ENCODE measurements around the gene EIF3I.

EIF3I gene

DNA sequence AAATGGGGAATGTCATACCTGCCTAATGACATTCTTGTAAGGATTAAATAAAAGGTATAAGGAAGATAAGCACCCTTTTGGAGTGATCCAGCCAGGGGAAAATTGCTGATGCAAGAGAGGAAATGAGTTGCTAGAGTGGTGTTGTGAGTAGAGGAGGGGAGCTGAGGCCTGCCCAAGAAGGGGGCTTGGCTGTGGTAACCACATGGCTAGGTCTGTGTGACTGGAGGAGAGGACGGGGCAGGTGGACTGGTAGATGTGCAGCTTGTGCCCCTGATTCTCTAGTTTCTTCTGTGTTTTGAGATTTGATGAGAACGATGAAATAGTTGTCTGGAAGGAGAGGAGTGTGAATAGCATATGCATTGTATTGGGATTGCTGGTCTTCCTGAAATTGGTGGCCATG, 36.1 kb upstream of the EIF3I start:
- Histone ChIP-seq H3K4me1 (ENCODE audit: control insufficient read depth, insufficient read depth, low read length) (no peaks in the 10 kb centered on the region), H3K9me3 (ENCODE audit: control insufficient read depth, insufficient read depth, low read length) (no peaks in the 10 kb centered on the region), H3K4me3 (ENCODE audit: low read depth, low read length) (no peak overlapping the region), H3K27ac (ENCODE audit: low read depth, low read length) (no peak overlapping the region), H3K27me3 (ENCODE audit: control insufficient read depth, insufficient read depth, low read length) (no peaks in the 10 kb centered on the region), H3K9ac (ENCODE audit: low read depth, low read length) (no peak overlapping the region), H3K36me3 (ENCODE audit: control insufficient read depth, insufficient read depth, low read length) (peaks cover 91% of the 10 kb centered on the region)

DNA sequence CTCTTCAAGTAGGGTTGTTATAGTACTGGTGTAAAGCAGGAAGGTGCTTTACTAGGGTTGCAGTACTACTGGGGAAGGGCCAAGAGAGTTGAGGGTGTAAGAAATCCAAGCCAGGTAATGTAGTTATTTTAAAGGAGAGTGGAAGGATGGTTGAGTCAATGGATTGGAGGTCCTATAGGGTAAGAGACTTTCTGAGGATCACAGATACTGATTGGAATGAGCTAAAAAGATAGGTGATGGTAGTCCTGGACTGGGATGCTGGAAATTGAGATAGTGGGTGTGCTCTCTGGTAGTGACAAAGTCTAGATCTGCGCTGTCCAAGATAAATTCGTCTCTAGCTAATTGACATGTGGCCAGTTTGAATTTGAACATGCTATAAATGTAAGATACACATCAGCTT, 35.7 kb upstream of the EIF3I start:
- Histone ChIP-seq H3K36me3 (ENCODE audit: control insufficient read depth, insufficient read depth, low read length) (peaks cover 91% of the 10 kb centered on the region), H3K9ac (ENCODE audit: low read depth, low read length) (no peak overlapping the region; the same call in 1 of the 2 replicates), H3K4me3 (ENCODE audit: low read depth, low read length) (no peak overlapping the region), H3K4me1 (ENCODE audit: control insufficient read depth, insufficient read depth, low read length) (no peaks in the 10 kb centered on the region), H3K27ac (ENCODE audit: low read depth, low read length) (no peak overlapping the region), H3K9me3 (ENCODE audit: control insufficient read depth, insufficient read depth, low read length) (no peaks in the 10 kb centered on the region), H3K27me3 (ENCODE audit: control insufficient read depth, insufficient read depth, low read length) (no peaks in the 10 kb centered on the region)

- Histone ChIP-seq H3K27ac (ENCODE audit: low read depth, low read length) (no peak overlapping the region), H3K9ac (ENCODE audit: low read depth, low read length) (no peak overlapping the region), H3K27me3 (ENCODE audit: control insufficient read depth, insufficient read depth, low read length) (no peaks in the 10 kb centered on the region), H3K4me3 (ENCODE audit: low read depth, low read length) (no peak overlapping the region), H3K36me3 (ENCODE audit: control insufficient read depth, insufficient read depth, low read length) (peaks cover 91% of the 10 kb centered on the region), H3K4me1 (ENCODE audit: control insufficient read depth, insufficient read depth, low read length) (no peaks in the 10 kb centered on the region), H3K9me3 (ENCODE audit: control insufficient read depth, insufficient read depth, low read length) (no peaks in the 10 kb centered on the region)
Measured at GRCh38 chr1:32187850-32188249, 34.4 kb upstream of the EIF3I start.

- Histone ChIP-seq H3K36me3 (ENCODE audit: control insufficient read depth, insufficient read depth, low read length) (peaks cover 100% of the 10 kb centered on the region), H3K27me3 (ENCODE audit: control insufficient read depth, insufficient read depth, low read length) (no peaks in the 10 kb centered on the region), H3K4me1 (ENCODE audit: control insufficient read depth, insufficient read depth, low read length) (no peaks in the 10 kb centered on the region), H3K9ac (ENCODE audit: low read depth, low read length) (no peak overlapping the region), H3K27ac (ENCODE audit: low read depth, low read length) (no peak overlapping the region), H3K4me3 (ENCODE audit: low read depth, low read length) (no peak overlapping the region), H3K9me3 (ENCODE audit: control insufficient read depth, insufficient read depth, low read length) (no peaks in the 10 kb centered on the region)
Measured at GRCh38 chr1:32192220-32192948, 29.8 kb upstream of the EIF3I start.

DNA sequence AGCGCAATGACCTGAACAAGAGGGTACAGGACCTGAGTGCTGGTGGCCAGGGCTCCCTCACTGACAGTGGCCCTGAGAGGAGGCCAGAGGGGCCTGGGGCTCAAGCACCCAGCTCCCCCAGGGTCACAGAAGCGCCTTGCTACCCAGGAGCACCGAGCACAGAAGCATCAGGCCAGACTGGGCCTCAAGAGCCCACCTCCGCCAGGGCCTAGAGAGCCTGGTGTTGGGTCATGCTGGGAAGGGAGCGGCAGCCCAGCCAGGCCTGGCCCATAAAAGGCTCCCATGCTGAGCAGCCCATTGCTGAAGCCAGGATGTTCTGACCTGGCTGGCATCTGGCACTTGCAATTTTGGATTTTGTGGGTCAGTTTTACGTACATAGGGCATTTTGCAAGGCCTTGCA, 27.2 kb upstream of the EIF3I start:
- no peaks in the 10 kb centered on the region for H3K9me3 ChIP-seq (ENCODE audit: control insufficient read depth, insufficient read depth, low read length)
- no peak overlapping the region for H3K4me3 ChIP-seq (ENCODE audit: low read depth, low read length)
- H3K9ac ChIP-seq (ENCODE audit: low read depth, low read length): no peak overlapping the region
- no peak overlapping the region for H3K27ac ChIP-seq (ENCODE audit: low read depth, low read length)
- H3K4me1 ChIP-seq (ENCODE audit: control insufficient read depth, insufficient read depth, low read length): peaks cover 16% of the 10 kb centered on the region
- H3K36me3 ChIP-seq (ENCODE audit: control insufficient read depth, insufficient read depth, low read length): peaks cover 85% of the 10 kb centered on the region
- H3K27me3 ChIP-seq (ENCODE audit: control insufficient read depth, insufficient read depth, low read length): no peaks in the 10 kb centered on the region

GRCh38 chr1:32195531-32195930, 26.7 kb upstream of the EIF3I start:
- Histone ChIP-seq H3K9ac (ENCODE audit: low read depth, low read length) (no peak overlapping the region), H3K36me3 (ENCODE audit: control insufficient read depth, insufficient read depth, low read length) (peaks cover 80% of the 10 kb centered on the region), H3K9me3 (ENCODE audit: control insufficient read depth, insufficient read depth, low read length) (no peaks in the 10 kb centered on the region), H3K27ac (ENCODE audit: low read depth, low read length) (no peak overlapping the region), H3K27me3 (ENCODE audit: control insufficient read depth, insufficient read depth, low read length) (no peaks in the 10 kb centered on the region), H3K4me1 (ENCODE audit: control insufficient read depth, insufficient read depth, low read length) (peaks cover 18% of the 10 kb centered on the region), H3K4me3 (ENCODE audit: low read depth, low read length) (no peak overlapping the region)

- H3K9me3 ChIP-seq (ENCODE audit: control insufficient read depth, insufficient read depth, low read length): no peaks in the 10 kb centered on the region
- H3K27ac ChIP-seq (ENCODE audit: low read depth, low read length): no peak overlapping the region
- H3K4me3 ChIP-seq (ENCODE audit: low read depth, low read length): no peak overlapping the region
- peaks cover 73% of the 10 kb centered on the region for H3K36me3 ChIP-seq (ENCODE audit: control insufficient read depth, insufficient read depth, low read length)
- no peaks in the 10 kb centered on the region for H3K27me3 ChIP-seq (ENCODE audit: control insufficient read depth, insufficient read depth, low read length)
- H3K4me1 ChIP-seq (ENCODE audit: control insufficient read depth, insufficient read depth, low read length): peaks cover 20% of the 10 kb centered on the region
- no peak overlapping the region for H3K9ac ChIP-seq (ENCODE audit: low read depth, low read length)
Measured at GRCh38 chr1:32195972-32196823, 26.0 kb upstream of the EIF3I start.

DNA sequence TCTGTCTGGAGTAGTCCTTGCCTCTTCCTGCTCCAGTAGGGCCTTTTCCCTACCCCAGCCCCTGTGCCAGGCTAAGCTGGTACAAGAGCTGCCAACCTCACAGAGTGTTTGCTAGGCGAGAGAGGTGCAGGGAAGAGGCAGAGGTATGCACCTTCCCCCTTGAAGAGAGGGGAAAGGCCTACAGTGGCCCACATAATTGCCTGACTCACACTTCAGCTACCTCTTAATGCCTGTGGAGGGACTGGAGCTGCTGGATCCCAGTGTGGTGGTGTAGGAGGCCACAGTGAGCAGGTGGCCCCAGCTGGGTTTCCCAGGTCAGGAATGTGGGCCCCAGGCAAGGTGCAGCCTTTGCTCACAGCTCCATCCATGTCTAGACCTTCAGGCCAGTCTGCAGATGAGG, 25.1 kb upstream of the EIF3I start:
- Histone ChIP-seq H3K9ac (ENCODE audit: low read depth, low read length) (no peak overlapping the region), H3K9me3 (ENCODE audit: control insufficient read depth, insufficient read depth, low read length) (no peaks in the 10 kb centered on the region), H3K4me3 (ENCODE audit: low read depth, low read length) (no peak overlapping the region), H3K27ac (ENCODE audit: low read depth, low read length) (no peak overlapping the region), H3K4me1 (ENCODE audit: control insufficient read depth, insufficient read depth, low read length) (peaks cover 26% of the 10 kb centered on the region), H3K36me3 (ENCODE audit: control insufficient read depth, insufficient read depth, low read length) (peaks cover 64% of the 10 kb centered on the region), H3K27me3 (ENCODE audit: control insufficient read depth, insufficient read depth, low read length) (no peaks in the 10 kb centered on the region)

DNA sequence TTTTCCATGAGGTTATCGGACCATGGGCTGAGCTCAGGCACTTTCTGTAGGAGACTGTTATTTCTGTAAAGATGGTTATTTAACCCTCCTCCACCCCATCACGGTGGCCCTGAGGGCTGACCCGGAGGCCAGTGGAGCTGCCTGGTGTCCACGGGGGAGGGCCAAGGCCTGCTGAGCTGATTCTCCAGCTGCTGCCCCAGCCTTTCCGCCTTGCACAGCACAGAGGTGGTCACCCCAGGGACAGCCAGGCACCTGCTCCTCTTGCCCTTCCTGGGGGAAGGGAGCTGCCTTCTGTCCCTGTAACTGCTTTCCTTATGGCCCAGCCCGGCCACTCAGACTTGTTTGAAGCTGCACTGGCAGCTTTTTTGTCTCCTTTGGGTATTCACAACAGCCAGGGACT, 24.4 kb upstream of the EIF3I start:
- Histone ChIP-seq H3K36me3 (ENCODE audit: control insufficient read depth, insufficient read depth, low read length) (peaks cover 57% of the 10 kb centered on the region), H3K27ac (ENCODE audit: low read depth, low read length) (no peak overlapping the region), H3K9ac (ENCODE audit: low read depth, low read length) (no peak overlapping the region), H3K9me3 (ENCODE audit: control insufficient read depth, insufficient read depth, low read length) (no peaks in the 10 kb centered on the region), H3K4me1 (ENCODE audit: control insufficient read depth, insufficient read depth, low read length) (peaks cover 26% of the 10 kb centered on the region), H3K27me3 (ENCODE audit: control insufficient read depth, insufficient read depth, low read length) (no peaks in the 10 kb centered on the region), H3K4me3 (ENCODE audit: low read depth, low read length) (no peak overlapping the region)

GRCh38 chr1:32198237-32199042, 23.8 kb upstream of the EIF3I start:
- no peak overlapping the region for H3K27ac ChIP-seq (ENCODE audit: low read depth, low read length)
- H3K9me3 ChIP-seq (ENCODE audit: control insufficient read depth, insufficient read depth, low read length): no peaks in the 10 kb centered on the region
- no peak overlapping the region for H3K4me3 ChIP-seq (ENCODE audit: low read depth, low read length)
- no peaks in the 10 kb centered on the region for H3K27me3 ChIP-seq (ENCODE audit: control insufficient read depth, insufficient read depth, low read length)
- peaks cover 51% of the 10 kb centered on the region for H3K36me3 ChIP-seq (ENCODE audit: control insufficient read depth, insufficient read depth, low read length)
- no peak overlapping the region for H3K9ac ChIP-seq (ENCODE audit: low read depth, low read length)
- peaks cover 26% of the 10 kb centered on the region for H3K4me1 ChIP-seq (ENCODE audit: control insufficient read depth, insufficient read depth, low read length)

All from HUES48 (cell line).